Activated CD4-positive, alpha-beta T cell treated with anti-CD3 and anti-CD28 coated beads, Interleukin-2, amount 50 U/mL, for 48 hours (primary cell): ENCODE measurements around the gene PDGFRB.

Source experiments
- DNase-seq, 2 experiments: peaks; one replicate each; pipeline ENCODE4 v3.0.0-alpha.2; 2020

The PDGFRB gene

DNA sequence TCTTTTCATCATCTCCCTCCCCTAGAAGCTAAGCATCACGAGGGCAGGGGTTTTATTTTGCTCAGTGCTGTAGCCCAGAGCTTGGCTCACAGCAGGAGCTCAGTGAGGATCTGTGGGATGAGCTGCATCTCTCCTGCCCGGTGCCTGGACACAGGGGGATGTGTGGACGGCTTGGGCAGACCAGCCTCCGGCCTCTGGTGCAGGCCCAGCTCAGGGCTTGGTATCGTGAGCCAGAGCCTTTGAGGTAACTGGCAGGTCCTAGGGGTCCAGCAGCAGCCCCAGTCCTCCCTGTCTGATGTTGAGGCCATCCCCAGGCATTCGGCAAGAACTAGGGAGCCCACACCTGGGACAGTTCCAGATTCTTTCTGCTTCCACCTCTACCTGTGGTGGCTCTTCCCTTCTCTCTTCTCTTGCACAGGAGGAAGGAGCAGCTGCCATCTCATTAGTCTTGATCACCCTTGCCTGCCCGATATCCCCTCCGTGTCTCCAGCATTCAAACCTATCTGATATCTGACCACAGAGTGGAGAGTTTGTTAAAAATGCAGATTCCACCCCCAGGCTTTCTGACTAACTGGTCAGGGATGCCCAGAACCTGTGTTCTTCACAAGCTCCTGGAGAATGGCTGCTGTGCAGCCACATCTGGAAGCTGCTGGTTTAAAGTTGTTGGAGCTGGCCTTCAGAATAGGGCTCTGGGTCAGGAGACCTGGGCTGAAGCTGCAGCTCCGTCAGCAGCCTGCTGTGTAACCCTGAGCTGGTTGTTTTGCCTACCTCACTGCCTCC, 26.3 kb upstream of the PDGFRB start:
- DNase-seq = no peak

DNA sequence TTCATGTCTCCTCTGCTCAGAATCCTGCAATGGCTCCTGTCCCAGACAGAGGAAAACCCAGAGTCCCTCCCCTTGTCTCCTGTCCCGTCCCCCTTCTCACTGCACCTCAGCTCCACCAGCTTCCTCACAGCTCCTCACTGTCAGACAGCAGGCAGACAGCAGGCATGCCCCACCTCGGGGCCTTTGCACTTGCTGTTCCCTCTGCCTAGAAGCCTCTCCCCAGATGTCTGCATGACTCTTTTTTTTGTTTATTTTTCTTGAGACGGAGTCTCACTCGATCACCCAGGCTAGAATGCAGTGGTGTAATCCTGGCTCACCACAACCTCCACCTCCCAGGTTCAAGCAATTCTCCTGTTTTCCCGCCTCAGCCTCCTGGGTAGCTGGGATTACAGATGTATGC, 25.4 kb upstream of the PDGFRB start:
- no peak for DNase-seq

DNA sequence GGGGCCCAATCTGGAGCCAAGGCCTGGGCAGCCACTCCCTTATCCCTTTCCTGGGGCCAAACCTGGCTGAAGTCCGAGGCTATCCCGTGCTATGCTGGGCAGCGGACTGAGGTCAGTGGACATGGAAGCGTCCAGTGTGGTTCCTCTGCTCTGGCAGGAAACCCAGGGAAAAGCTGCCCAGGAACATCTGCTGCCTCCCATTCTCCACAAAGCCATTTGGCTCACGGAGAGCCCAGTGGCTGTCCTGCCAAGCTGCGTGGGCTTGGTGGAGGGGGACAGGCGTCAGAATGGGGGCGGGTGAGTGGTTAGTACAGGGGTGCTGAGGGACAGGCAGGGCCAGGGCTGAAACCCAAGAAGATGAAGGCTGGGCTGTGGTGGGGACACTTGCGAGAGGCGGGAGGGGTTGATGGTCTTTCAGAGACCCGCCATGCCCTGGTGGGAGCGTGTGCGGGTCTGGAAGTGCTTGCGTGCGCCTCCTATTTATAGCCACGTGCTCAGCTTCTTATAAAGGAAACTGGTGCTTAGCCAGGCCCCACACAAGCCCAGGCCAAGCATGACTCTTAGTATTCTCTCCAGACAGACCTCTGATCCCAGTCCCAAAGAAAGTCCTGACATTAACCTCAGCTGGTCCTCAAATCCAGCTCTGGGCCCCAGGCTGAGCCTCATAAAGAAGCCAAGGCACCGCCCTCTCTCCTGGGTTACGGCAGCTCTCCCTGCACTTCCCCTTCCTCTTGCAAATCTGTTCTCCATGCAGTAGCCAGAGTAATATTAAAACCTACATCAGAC, 24.8 kb upstream of the PDGFRB start:
- DNase-seq = no peak

DNA sequence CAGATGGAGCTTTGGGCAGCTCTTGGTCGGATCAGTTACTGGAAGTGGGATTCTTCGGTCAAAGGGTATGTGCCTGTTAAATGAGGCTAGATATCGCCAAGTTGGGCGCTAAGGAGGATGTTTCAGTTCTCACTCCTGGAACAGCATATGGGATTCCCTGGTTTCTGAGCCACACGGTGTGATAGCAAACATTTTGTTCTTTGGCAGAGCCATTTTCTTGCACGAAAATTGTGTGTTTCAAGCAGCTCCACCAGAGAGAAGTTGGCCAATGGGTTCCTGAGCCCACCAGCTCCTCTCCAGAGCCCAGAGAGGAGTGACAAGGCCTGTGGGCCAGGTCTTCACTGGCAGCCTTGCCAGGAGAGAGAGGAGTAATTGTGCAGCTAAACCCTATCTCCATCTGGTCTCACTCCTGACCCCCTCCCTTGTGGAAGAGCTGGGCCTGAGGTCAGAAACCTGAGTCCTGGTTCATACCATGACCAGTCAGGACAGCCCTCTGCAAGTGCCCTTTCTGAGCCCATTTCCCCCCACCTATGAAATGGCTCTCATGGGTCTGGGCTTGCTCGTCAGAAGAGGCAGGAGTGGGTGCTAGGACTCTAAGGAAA, 23.5 kb upstream of the PDGFRB start:
- no peak for DNase-seq

DNA sequence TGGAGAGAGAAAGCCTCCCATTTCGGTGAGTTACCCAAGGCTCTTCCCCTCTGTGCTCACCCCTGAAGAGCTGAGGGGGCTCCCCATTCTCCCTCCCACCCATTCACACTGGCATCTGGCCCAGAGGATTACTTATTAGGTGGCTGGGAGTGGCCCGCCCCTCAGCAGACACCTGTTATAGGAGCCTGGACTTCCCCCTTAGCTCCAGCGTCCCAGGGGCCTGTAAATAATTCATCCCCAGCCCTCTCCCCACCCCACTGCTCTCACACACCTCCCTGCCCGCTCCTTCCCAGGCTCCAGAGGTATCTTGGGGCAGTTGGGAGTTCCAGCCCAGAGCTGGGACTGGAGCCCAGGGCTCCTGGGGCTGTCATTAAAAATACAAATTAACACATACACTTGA, 22.6 kb upstream of the PDGFRB start:
- no peak for DNase-seq

DNA sequence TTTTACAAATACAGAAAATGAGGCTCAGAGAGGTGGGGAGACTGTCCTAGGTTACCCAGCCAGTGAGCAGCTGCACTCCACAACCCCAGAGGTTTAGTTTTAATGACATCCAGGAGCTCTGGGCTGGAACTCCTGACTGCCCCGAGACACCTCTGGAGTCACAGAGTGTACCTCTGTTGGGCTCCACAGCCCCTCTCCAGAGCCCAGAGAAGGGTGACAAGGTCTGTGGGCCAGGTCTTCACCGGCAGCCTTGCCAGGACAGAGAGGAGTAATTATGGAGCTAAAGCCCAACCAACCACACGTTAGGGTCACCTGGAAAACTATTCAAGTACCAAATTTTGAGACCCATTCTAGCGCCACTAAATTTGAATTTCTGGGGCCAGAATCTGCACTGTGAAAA, 22.1 kb upstream of the PDGFRB start:
- DNase-seq = no peak

DNA sequence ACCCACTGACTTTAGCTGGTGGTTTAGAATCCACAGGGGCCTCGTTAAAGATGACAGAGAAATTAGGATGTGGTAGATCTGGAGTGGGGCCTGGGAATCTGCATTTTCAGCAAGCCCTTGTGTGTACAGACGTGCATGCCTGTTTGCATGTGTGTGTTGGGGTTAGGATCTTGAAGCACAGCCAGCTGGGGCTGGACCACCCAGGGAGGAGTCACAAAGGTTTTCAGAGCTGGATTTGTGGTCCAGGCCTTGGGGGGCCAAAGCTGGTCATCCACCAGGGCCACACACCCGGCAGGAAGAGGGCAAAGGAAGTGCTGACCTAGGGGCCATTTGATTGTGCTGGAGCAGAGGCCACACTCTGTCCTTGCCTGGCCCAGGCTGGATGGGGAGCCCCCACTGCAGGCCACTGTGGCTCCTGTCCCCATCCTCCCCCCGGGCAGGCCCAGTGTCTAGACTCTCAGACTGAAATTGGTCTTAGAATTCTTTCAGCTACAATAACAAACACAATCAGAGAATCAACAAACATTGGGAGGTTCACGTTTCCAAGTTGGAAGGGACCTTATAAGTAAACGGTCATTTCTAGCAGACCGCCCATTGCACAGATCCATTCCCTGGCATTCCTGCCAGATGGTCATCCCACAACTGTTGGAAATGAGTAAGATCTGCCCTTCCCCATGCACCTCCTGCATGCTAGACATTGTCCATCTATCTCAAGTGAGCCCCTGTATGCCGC, 21.3 kb upstream of the PDGFRB start:
- DNase-seq = no peak

DNA sequence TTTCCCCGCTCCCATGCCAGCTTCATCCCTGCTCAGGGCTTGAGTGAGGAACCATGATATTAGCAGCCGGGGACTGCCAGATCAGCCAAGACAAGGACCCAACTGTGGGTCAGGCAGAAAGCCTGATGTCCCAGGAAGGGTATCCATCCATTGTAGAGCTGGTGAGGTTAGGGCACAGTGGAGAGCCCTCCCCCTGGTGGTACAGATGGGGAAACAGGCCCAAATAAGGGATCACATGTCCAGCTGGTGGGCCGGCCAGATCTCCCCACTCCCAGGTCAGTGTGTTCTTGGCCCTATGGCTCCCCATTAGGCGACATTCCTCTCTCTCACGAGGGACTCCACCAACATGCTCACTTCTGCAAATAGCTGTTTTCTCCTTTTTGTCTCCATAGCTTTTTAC, 19.9 kb upstream of the PDGFRB start:
- DNase-seq = no peak

DNA sequence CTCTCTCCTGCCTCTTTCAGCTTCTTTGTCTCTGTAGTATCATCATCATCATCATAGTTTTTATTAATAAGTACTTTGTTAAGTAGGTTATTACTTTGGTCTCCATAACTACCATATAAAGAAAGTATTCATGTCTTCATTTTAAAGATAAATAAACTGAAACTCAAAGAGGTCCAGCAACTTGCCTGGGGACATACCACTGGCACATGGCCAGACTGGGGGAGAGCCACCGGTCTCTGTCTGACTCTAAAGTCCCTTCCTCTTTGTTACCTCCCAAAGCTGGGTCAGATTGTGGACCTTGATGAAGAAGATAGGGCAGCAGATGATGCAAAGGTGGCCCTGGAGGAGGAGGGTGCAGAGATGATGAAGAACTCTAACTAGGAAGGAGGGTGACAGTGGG, 19.4 kb upstream of the PDGFRB start:
- no peak for DNase-seq

DNA sequence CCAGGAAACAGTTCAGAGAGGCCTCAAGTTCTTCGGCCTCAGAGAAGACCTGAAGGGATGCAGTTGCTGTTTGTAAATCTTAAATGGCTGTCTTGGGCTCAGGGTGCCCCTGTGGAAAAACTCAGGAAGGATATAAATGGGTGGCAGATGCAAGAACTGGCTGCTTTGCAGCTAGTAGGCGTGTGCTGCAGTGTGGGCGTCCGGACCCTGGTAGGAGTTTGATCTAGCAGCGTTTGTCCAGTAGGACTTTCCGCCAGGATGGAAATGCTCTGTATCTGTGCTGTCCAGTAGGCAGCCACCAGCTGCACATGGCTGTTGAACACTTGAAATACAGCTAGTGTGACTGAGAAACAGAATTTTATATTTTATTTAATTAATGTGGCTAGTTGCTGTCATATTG, 18.6 kb upstream of the PDGFRB start:
- no peak for DNase-seq

DNA sequence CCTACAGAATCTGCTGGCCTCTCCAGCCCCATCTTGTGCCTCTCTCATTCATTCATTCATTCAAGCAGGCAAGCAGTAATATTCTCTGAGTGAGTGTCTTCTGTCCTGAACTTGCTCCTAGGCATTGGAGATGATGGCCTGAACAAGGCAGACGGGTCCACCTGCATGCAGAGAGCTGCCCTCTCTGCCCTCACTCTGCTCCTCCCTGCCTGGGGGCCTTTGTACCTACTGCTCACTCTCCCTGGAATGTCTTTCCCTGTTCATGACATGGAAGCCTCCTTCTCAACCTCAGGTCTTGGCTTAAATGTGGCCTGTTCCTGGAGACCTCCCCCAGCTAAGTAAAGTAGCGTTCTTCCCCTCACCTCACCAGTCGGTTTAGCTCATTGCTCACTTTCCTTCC, 17.5 kb upstream of the PDGFRB start:
- DNase-seq = no peak

DNA sequence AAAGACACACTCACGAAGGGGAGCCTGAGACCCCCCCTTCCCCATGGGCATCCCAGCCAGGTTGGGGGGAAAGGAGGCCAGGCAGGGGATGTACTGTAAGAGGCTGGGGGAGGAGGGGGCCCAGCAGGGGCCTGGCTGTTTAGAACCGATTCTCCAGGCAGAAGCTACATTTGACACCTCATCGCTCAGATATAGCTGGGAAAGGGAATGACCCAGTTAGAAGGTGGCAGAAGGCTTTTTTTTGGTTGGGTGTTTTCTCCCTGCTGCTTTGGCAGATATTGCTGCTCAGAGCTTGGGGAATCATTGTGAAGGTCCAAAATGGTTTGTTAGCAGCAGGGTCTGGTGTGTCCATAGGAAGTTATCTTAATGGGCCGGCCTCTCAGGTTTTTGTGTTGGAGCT, 16.9 kb upstream of the PDGFRB start:
- DNase-seq = no peak

DNA sequence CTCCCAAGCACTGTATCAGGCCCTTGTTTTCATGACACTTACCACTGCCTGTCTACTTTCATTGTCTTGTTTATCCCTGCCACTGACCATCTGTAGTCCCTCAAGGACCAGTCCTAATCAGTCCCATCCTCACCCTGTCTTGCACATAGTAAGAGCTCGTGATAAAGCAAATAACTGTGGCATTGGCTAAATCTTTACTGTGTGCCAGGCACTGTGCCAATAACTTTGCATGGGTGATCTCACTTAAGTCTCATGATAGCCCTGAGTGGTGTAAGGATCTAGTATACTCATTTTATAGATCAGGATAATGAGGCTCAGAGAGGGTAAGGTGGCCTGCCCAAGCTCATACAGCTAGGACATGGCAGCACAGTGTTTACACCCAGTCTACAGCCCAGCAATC, 16.5 kb upstream of the PDGFRB start:
- DNase-seq = no peak

DNA sequence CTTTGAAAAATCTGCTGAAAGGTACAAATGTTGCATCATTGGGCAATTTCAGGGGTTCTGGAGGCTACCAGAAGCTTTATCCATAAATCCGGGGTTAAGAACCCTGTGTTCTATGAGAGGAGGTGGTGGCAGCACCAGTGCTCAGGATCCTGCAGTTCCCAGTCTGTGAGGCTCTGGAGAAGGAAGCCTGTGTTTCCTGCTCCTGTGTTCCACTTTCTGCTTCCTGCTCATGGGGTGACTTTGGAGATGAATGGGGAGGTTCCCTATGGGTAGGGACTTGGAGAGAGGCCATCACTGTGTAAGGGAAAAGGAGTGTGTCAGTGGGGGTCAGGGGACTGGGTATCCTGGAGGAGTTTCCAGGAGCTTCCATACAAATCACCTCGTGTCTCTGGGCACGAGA, 13.2 kb upstream of the PDGFRB start:
- DNase-seq = no peak

DNA sequence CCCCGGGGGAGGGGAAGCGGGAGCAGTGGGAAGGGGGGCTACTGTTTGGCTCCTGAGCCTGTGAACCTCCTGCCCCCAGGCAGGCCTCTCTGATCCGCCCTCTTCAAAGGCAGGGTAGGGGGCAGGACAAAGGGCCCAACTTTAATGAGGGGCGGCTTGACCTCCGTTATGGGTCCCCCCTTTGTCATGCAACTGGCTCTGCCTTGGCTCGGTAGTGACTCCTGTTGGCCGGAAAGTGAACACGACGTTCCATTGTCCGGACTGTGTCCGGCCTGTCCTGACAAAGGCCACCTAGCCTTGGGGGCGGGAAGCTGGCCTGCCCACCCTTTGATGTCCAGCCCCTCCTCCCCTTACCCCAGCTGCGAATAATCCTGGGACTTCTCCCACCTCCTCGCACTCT, 12.3 kb upstream of the PDGFRB start:
- no peak for DNase-seq

DNA sequence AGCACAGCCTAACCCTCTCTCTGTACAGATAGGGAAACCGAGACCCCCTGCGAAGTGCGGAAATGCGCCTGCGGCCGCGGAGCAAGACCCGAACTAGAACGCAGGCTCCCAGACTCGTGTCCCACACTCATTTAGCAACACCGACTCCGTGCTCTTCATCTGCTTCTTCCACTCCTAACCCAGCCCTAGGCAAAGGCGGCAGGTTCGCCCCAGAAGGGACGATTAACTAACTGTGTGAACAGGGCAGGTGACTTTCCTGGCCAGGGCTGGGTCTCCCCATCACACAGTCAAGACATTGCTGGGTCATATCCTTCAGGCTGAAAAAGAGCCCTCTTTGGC, 11.8 kb upstream of the PDGFRB start:
- DNase-seq = no peak

DNA sequence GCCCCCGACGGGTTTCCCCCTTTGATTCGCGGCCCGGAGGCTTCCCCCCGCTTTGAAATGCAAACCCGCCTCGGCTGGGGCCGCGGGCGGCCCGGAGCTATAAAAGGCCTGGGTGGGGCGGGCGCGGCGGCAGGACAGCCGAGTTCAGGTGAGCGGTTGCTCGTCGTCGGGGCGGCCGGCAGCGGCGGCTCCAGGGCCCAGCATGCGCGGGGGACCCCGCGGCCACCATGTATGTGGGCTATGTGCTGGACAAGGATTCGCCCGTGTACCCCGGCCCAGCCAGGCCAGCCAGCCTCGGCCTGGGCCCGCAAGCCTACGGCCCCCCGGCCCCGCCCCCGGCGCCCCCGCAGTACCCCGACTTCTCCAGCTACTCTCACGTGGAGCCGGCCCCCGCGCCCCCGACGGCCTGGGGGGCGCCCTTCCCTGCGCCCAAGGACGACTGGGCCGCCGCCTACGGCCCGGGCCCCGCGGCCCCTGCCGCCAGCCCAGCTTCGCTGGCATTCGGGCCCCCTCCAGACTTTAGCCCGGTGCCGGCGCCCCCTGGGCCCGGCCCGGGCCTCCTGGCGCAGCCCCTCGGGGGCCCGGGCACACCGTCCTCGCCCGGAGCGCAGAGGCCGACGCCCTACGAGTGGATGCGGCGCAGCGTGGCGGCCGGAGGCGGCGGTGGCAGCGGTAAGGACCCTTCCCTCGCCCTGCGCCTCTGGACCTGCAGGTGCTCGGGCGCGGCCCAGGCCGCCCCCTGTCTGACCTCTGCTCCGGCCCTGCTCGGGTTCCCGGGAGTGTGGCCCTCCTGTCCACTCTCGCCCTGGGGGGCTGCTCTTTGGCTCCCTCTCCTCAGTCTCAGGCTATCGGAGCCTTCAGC, 11.2 kb upstream of the PDGFRB start, which contains the start of gene CDX1:
Gene CDX1 (plus strand): TSS at position 129 of the 862 bp plus-strand sequence. CDS start 99 bp downstream, at position 228.
- no peak for DNase-seq

DNA sequence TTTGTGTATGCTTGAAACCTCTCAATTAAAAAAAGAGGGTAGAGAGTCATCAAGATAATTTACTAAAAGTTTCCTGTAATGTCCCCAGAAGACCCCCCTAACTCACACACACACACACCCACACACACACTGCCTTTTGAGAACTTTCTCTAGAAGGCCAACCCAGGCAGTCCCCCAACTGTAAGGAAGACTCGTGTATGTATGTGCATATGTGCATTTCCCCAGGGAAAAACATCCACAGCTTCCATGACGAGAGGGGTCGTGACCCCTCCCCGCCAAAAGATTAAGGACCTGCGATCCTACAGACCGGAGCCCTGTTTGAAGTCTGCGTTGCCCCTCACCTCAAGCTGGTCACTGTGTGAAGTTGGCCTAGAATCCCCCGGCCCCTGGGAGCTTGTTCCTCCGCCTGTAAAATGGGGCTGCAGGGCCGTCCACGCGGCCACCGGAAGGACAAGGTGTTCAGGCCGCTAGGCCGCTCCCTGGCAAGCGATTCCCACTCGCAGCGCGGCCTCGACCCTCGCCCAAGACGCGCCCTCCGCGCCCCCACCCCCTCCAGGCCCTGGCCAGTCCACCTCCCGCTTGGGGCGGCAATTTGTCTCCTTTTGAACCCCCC, 10.5 kb upstream of the PDGFRB start:
- DNase-seq = no peak

DNA sequence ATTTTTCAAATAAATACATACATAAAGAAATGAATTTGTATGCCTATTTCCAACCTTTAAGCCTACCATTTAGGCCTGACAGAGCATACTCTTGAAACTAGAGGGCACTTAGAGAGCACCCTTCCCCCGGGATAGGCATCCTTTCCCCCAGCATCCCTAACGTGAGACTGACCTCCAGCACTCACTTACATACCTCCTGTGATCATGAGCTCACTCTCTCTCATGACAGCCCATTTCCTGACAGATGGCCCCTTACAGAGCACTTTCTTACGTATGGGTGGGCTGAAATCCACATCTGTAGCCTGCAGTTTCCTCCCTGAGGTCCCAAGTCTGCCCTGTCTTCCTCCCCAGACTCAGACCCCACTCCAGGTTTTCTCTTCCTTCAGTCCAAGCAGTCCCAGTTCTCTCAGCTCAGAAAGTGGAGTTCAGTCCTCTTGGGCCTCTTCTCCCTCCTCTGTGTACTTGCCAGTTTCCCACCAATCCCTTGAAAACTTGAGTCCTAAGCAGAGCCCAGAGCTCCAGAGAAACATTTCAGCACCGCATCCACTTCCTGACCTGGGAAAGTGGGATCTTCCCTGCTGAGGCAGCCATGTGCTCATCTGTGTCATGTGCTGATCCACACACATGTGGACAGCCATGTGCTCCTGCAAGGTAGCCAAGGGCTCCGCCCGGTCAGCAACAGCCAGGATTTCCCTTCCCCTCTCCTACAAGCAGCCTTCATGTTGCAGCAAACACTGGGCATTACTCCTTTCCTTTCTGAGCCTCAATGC, 8.8 kb upstream of the PDGFRB start:
- DNase-seq = no peak

DNA sequence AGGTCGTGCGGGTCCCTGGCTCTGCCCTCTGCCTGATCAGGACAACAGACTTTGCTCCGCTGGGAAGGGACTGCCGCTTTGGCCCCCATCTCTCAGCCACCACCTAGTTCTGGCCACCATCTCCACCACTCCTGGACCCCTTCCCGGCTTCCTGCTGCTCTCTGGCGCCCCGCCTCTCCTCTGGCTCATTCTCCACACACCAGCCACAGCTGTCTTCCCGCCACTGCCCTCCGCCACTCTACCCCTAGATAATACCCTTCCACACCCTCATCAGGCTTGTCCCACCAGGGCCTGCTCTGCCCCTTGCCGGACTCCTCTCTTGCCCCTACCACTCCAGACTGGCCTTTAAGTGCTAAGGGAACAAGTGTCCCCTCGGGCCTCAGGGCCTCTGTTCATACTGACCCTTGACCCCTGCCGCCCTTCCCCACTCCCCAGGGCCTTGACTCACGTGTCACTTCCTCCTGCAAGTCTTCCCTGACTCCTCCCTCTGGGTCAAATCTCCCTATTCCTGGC, 8.0 kb upstream of the PDGFRB start:
- no peak for DNase-seq

DNA sequence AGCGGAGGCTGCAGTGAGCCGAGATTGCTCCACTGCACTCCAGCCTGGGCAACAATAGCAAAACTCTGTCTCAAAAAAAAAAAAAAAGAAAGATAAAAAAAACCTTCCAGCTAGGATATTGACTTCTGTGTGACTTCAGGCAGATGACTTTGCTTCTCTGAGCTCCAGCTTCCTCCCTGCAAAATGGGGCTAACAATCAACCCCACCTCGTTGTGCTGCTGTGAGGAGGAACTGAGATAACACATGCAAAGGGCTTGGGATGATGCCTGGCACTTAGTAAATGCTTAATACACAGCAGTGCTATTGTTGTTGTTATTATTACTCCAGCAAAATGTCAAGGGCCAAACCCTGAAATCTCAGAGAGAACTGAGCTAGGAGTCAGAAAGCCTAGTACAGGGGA, 7.4 kb upstream of the PDGFRB start:
- DNase-seq = no peak
